GM19372 (cell line): Measurements from ENCODE around the gene FAM135A.
"Not testable (repeated sequence)": the region's sequence is repeated elsewhere in the genome, so short reads cannot be mapped to it uniquely, and the experiment has no call there.

Source experiments
- ATAC-seq: cut with Tn5 transposase; IDR thresholded peaks from one replicate; pipeline ENCODE4 v1.9.1; 2021; ENCODE audit warnings: mild to moderate bottlenecking, low read depth, moderate library complexity; ENCODE audit not compliant: unreplicated experiment

FAM135A gene

DNA sequence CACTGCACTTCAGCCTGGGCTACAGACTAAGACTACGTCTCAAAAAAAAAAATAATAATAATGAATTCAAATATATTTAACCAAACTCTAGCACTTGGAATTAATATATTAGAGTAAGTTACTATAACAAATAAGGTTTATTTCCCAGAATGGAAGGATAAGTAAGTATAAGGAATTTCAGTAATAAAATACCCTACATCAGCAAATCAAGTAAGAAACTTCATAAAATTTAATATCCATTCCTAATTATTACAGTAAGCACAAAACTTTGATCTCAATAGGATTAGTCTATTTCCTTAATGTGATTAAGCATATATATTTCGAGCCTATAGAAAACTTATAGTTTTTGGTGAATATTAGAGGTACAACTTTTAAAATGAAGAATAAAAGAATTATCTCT is 116.7 kb downstream of the FAM135A start:
- no peak for ATAC-seq

DNA sequence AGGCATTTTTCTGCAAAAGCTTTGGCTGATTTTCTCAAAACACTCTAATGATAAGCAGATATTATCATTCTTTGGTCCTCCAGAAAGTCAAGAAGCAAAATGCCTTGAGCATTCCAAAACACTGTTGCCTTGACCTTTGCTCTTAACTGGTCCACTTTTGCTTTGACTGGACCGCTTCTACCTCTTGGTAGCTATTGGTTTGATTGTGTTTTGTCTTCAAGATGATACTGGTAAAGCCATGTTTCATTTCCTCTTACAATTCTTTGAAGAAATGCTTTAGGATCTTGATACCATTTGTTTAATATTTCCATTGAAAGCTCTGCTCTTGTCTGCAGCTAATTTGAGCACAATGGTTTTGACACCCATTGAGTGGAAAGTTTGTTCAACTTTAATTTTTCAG is 117.8 kb downstream of the FAM135A start:
- peak; percentile 51 for ATAC-seq

DNA sequence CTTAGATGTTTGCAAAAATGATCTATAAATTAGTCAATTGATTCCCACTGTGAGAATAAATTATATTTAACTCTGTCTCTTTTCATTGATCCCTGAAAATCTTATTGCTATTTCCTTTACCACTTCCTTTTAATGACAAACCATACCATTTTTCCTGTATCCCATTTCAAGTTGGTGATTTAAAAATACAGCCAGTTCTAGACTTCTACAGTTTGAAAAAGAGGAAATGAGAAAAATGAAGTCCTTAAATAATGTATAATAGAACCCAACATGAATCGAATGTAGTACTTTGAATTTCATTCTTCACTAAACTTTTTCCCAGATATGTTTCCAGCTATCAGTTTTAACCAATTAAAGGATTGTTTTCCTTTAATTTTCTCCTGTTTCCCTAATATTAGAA is 124.0 kb downstream of the FAM135A start:
- ATAC-seq = no peak

DNA sequence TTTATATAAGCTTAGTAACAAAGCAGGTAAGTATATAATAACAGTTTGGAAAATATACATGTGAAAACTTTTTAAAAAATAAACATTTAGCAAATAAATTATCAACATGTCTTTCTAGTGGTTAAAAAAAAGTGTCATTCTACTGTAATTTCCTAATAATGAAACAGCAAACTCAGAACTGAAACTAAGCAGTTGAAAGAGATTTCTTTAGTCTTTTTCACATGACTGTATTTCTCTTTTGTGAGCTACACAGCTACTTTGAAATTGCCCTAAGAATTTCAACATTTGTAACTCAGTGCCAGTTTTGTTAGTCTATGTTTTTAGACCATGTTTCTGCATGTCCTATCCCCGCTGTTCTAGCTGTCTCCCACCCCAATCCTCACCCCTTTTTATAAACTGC is 125.1 kb downstream of the FAM135A start:
- peak; percentile 74 for ATAC-seq

DNA sequence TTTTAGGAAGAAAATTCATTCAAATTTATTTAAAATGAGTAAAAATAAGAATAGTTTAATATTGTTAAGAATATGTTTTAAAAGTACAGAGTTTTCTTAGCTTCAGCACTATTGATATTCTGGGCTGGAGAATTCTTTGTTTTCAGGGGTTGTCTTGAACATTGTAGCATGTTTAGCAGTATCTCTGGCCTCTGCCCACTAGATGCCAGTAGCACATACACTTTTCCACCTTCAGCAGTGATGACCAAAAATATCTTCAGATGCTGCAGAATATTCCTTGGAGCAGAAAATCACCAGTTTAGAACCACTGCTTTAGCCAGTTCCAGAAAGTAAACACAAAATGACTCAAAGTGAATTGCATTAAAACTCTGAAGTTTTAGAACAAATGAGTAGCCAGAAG is 134.0 kb downstream of the FAM135A start:
- no peak for ATAC-seq

DNA sequence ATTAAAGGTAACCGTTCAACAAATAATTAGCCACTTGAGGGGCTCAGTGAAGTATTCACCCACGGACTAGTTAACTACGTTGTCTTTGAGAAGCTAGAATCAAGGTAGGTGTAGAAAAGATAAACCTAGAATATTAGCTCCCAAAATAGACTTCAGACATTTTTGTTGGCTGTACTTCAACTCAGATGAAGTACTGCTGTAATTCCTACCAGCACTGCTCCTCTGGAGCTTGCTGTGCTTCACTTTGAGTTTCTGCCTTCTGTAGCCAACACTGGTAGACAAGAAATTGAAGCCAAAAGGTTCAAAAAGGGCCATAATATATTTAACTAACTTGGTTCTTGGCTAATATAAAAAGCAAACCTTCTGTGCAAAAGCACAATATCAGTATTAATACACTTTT is 134.6 kb downstream of the FAM135A start:
- ATAC-seq = no peak

DNA sequence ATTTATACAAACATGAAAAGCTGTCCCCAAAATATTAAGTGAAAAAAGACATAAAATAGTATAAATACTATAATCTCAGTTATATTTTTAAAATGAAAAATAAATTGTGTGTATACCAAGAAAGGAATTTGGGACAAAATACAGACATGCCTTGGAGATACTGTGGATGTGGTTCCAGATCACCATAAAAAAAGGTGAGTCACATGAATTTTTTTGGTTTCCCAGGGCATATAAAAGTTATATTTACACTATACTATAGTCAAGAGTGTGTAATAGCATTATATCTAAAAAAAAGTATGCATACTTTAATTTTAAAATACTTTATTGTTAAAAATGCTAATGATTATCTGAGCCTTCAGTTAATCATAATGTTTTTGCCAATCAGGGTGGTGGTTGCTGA is 136.0 kb downstream of the FAM135A start:
- ATAC-seq = no peak

DNA sequence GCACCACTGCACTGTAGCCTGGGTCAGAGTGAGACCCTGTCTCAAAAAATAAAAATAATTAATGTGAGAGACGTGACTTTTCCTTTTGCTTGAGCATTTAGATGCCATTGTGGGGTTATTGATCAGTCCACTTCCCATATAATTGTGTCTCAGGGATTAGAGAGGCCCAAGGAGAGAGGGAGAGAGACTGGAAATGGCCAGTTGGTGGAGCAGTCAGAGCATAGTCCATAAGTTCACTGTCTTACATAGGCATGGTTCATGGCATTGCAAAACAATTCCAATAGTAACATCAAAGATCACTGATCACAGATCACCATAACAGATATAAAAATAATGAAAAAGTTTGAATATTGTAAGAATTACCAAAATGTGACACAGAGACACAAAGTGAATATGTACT is 138.3 kb downstream of the FAM135A start:
- ATAC-seq = no peak

DNA sequence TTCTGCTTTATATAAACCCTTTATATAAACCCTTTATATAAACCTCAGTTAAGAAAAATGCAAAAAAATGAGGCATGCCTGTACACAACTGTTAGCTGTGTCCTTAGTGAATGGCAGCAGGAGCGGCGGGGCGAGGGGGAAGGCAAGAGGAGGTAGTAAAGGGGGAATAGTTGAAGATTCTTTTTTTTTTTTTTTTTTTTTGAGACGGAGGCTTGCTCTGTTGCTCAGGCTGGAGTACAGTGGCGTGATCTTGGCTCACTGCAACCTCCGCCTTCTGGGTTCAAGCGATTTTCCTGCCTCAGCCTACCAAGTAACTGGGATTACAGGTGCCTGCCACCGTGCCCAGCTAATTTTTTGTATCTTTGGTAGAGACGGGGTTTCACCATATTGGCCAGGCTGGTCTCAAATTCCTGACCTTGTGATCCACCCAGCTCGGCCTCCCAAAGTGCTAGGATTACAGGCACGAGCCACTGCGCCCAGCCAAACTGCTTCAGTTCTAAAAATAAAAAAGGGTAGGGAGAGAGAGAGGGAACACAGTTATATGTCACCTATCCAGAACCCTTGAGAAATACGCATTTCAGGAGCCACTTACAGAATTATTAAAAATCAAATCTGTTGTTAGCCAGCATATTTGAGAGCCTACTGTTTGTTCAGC is 139.1 kb downstream of the FAM135A start:
- not testable (repeated sequence) for ATAC-seq

DNA sequence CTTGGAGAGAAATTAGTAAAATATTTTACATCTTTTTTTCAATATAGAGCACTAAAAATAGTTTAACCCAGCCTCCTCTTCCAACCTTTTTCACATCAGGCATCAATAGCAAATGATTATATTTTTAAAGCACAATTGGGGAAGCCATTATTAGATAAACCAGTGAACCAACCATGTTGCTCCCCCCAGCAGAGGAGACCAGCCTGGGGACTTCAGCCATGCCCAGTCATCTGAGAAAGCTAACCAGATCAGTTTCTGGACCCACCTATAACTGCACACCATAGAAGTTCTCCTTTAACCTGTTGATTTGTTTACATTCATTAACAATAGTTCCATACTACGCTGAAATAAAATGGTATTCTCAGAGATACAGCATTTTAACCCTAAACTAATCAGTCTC is 139.7 kb downstream of the FAM135A start:
- no peak for ATAC-seq

DNA sequence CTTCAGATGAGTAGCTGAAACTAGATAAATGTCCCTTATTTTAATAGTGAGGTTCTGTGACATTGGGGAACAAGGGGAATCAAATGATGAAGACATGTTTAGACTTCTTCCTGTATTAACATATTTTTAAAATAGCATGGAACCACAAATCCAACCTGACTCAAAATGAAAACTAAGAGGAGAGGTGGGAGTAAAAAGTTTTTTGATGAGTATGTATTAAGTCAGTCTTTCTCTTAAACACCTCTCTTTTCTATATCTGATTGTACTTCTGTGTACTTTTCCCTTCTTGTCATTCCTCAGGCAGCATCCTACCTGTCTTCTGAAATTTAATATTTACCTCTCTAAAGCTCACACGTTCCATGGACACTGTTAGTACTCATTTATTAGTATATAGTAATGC is 144.7 kb downstream of the FAM135A start:
- ATAC-seq = no peak

DNA sequence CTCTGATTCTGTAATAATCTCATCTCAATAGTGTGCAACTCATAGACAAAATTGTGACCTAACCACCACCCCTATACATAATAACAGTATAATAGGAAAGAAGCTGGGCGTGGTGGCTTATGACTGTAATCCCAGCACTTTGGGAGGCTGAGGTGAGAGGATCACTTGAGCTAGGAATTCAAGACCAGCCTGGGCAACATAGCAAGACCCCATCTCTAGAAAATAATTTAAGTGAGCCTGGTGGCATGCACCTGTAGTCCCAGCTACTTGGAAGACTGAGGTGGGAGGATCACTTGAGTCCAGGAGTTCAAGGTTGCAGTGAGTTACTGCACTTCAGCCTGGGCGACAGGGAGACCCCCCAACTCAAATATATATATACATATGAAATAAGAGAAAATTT is 149.1 kb downstream of the FAM135A start:
- not testable (repeated sequence) for ATAC-seq

DNA sequence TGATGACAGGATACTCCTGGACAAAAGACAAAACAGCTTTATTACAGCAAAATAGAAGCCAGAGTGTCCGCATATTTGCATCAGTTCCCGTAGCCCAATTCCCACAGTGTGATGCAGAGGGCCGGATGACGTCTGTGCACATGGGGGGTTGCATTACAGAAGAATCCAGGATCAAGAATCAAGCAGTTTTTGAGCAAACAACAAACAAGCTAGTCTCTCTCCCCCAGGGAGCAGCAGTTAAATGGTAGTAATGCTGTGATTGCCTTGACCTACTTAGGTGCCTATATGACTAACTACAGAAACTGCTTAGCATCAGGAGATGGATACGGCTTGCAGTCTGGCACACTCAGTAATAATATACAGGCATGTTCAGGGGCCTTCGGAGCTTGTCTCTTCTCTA is 150.2 kb downstream of the FAM135A start:
- no peak for ATAC-seq

DNA sequence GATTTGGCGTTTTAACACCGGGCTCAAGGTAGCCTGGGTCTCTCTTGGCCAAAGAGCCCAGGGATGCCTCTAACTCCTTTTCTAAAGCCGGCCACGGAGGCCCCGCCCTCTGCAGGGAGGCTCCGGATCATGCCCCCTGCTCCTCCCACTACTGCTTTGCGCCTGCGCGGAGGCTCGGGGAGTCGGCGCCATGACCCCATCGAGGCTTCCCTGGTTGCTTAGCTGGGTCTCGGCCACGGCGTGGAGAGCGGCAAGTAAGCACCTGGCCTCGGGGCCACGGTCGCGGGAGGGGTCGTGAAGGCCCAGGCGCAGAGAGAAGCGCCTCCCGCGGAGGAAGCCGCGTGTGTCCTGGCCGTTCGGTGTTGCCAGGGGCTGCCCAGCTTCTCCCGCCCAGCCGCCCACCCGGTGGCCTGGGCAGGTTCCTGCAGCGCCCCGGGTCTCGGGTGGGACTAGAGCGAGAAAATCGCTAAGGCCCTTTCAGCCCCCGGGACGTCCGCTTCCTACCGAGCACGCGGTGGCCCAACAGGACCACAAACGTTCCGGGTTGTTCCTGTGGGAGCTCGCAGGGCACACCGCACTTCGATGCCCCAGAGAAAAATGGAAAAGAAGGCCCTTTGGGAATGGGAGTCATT is 153.6 kb downstream of the FAM135A start, which contains the start of gene SDHAF4:
TSS of gene SDHAF4 (plus strand) at position 180 of the 632 bp plus-strand sequence. CDS start at position 191, 11 bp downstream.
- ATAC-seq = peak; percentile 99

DNA sequence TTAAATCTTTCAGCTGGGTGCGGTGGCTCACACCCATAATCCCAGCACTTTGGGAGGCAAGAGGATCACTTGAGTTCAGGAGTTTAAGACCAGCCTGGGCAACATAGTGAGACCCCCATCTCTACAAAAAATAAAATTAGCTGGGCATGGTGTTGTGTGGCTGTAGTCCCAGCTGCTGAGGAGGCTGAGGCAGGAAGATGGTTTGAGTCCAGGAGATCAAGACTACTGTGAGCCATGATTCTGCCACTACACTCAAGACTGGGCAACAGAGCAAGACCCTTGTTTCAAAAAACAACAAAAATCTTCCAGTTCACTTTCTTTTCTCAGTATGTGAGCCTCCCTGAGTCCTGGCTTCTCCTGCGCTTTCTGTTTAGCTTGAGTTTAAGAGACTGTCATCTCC is 161.3 kb downstream of the FAM135A start:
- ATAC-seq = no peak

DNA sequence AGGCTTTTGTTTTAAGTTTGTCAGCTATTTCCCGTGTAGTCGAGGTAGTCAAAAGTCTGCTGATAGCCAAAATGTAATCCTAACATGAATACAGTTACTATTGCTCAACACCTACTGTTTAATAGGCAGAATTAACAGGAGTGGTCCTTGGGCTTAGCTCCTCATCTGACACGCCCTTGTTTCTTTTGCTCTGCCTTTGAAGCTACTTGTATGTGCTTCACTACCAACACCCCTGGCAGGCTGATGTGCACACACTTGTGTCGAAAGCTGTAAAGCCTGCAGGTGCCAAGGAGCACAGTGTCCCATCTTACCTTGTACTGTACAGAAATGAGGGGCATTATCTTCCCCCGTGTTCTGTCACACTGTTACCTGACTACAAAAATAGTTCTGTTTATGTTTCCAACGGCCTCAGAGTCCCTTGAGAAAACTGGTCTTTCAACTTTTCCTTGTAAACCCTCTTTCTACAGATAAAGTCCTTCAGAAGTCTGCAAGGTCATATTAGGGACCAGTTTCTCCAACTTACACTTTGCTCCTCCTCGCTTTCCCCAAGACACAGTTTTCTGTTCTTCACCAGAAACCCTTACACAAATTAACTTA is 162.7 kb downstream of the FAM135A start:
- no peak for ATAC-seq

DNA sequence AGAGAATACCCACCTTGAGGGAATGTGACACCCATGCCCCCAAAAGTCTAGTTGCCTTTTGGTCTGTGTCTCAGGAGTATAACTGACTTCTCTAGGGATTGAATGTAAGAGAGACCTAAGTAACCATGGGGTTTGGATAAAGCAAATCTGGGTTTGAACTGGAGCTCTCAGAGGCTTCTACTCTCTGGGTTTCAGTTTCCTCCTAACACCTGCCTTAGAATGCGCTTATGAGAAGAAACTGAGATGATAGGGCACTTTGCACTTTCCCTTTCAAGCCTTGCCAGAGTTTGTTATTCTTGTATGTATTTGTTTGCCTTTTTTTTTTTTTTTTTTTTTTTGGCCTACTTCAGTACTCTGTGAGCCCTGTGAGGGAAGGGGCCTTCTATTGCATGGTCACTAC is 172.8 kb downstream of the FAM135A start:
- no peak for ATAC-seq

DNA sequence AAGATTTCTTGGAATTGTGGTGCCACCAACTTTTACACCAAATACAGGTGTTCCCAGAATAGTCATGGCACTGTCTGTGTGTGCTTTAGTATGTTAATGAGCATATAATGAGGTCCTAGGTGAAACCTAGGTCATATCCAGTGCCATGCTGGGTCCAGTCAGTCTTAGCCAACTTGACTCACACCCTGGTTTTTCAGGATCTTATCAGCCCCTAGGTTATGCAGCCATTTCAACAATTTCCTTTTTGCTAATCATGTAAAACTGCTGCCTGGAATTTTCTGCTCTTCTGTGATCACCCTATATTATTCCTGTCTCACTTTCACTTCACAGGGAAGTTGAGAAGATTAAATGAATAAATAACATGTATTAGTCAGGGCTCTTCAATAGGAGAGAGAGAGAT is 177.1 kb downstream of the FAM135A start:
- ATAC-seq = no peak

DNA sequence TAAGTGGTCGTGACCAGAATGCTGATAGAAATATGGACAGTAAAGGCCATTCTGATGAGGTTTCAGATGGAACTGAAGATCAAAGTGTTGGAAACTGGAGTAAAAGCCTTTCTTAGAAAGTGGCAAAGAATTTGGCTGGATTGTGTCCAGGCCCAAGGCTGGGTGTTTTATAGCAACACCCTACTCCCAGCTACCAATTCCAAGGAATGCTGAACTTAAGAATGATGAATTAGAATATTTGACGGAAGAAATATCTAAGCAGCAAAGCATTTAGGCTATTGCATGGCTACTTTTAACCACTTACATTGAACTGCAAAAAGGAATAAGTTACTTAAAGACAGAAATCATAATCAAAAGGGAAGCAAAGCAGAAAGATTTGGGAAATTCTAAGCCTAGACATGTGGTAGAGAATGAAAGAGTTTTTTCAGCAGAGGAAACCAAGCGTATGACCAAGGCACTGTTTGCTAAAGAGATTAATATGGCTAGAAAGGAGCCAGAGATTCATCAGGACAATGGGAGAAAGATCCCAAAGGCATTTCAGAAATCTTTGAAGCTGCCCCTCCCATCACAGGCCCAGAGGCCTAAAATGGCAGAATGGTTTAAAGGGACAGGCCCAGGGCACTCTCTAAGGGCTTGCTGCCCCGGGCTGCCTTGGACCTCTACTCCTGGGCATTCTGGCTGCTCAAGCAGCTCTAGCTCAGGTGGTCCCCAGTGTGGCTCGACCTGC is 179.2 kb downstream of the FAM135A start:
- no peak for ATAC-seq

DNA sequence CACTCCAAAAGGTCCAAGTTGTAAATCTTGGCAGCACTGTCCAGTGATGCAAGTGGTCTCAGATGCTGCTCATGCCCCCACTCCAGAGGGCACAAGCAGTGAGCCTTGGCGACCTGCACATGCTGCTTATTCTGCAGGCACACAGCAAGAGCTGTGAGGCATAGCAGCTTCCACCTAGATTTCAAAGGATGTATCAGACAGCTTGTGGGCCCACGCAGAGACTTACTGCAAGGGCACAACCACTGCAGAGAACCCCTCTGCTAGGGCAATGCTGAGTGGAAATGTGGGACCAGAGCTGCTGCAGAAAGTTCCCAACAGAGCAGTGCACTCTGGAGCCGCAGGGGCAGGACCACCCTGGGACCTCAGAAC is 179.8 kb downstream of the FAM135A start:
- ATAC-seq = no peak

DNA sequence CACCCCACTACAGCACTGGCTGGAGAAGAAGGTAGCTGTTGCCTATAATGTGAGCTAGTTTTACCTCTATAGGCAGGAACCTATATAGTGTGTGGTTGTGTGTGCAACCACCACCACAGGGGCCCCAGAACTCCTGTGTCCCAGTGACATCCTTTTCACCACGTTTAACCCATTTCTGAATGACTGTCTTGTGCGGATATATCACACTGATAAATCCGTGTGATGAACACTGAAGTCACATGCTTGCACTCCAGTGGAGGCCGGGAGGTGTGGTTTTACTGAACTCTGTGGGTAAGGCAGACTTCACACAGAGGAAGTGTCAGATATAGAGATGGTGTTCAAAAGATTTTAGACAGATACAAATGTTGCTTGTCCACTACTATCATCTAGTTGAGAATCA is 185.9 kb downstream of the FAM135A start:
- ATAC-seq = no peak
